Esophagus squamous epithelium (tissue), 5 donors: ENCODE results near the gene TESK2. TPM values are rescaled to one million over a fixed set of nuclear protein-coding genes. Genes with fewer than 3 reads are reported as not detected.
"Not testable (repeated sequence)": the region's sequence is repeated elsewhere in the genome, so short reads cannot be mapped to it uniquely, and the experiment has no call there.

ENCODE experiments used
- DNase-seq: peaks from one replicate; lab custom pipeline; 2025; lab: John Stamatoyannopoulos, UW
- H3K27ac ChIP-seq, 4 donors: fragments of 200-600 bp; sonication (generic); one replicate each; pipeline ENCODE4 v1.5.1; 2016 to 2019; ENCODE audit warnings: mild to moderate bottlenecking in 1 of 4
- H3K27me3 ChIP-seq, 4 donors: fragments of 200-600 bp; sonication (generic); 1 replicate in 3 of 4; 2 replicates in 1 of 4; pipeline versions ENCODE4 v1.5.1 to v1.6.0; 2017 to 2021; ENCODE audit warnings: antibody characterized with exemption in 1 of 4
- H3K36me3 ChIP-seq, 3 donors: fragments of 200-600 bp; sonication (generic); one replicate each; pipeline ENCODE4 v1.5.1; 2016 to 2019
- H3K4me1 ChIP-seq, 3 donors: fragments of 200-600 bp; sonication (generic); one replicate each; pipeline ENCODE4 v1.5.1; 2017 to 2019
- H3K4me3 ChIP-seq, 4 donors: fragments of 200-600 bp; sonication (generic); 1 replicate in 3 of 4; 2 replicates in 1 of 4; pipeline ENCODE4 v1.5.1; 2016 to 2019; ENCODE audit warnings: mild to moderate bottlenecking in 2 of 4, moderate library complexity in 1 of 4
- H3K9me3 ChIP-seq, 3 donors: fragments of 200-600 bp; sonication (generic); one replicate each; pipeline ENCODE4 v1.5.1; 2016 to 2019
- POLR2A ChIP-seq, 4 donors: fragments of 450-650 bp; IDR thresholded peaks; one replicate each; pipeline ENCODE4 v1.6.1; 2017; ENCODE audit warnings: antibody characterized with exemption in 4 of 4, mild to moderate bottlenecking in 4 of 4, moderate library complexity in 3 of 4
- WGBS, 2 donors: methylation state at CpG; one replicate each; pipeline ENCODE4 v1.1.5; 2018; 5-methylcytosine and 5-hydroxymethylcytosine counted together
- intact Hi-C: fragments of 100-400 bp; cut with DNase I; formaldehyde crosslinking; loops from one replicate; pipeline ENCODE4 v1.15.0; 2022
- total RNA-seq, 4 donors: library from RNA; depleted of rRNA; stranded (reverse); fragments of >200 nt; gene quantifications; one replicate each; pipeline ENCODE4 v1.1.0, GENCODE V29; 2016
- TF ChIP-seq, protein P1 (sequence below), 6 experiments: fragments of 450-650 bp in 4 of 6; fragments of 200-600 bp in 2 of 6; sonication (generic) in 2 of 6; IDR thresholded peaks; one replicate each; pipeline ENCODE4 v1.5.1; 2016 to 2019; ENCODE audit warnings: antibody characterized with exemption in 6 of 6, mild to moderate bottlenecking in 4 of 6, moderate library complexity in 4 of 6
- donor health status: DM: yes; HTN: yes; CAD: no.

The TESK2 gene
- total RNA-seq, 4 donors from 2014 or later: 4.2 to 8.4 (median 5.9) TPM

DNA sequence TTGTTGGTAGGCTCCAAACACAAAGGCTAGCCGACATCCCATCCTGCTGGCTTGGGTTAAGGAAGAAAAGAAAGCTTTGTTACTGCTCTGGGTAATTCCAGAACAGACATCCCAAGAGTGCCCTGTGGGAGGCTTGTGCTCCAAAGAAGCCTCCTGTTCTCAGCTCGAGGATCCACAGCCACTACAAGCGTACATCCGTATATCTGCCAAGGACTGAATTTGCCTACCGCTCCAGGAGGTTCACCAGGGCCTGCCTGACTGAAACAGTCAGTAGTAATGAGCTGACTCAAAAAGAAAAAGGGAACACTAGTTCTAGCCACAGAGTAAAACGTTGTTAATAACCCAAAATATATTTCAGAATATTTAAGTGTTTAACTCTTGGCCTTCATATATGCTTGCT is 125.9 kb downstream of the TESK2 start:
- intact Hi-C loops: no loop called here
- Histone ChIP-seq H3K9me3 (no peaks in the 10 kb centered on the region), H3K36me3 (no peaks in the 10 kb centered on the region), H3K4me1 (peaks cover 8 to 19% (median 10%) of the 10 kb centered on the region in 3 donors), H3K27ac (no peak overlapping the region), H3K4me3 (no peak overlapping the region), H3K27me3 (no peaks in the 10 kb centered on the region)
- no peak for DNase-seq
- TF ChIP-seq, protein P1, sequence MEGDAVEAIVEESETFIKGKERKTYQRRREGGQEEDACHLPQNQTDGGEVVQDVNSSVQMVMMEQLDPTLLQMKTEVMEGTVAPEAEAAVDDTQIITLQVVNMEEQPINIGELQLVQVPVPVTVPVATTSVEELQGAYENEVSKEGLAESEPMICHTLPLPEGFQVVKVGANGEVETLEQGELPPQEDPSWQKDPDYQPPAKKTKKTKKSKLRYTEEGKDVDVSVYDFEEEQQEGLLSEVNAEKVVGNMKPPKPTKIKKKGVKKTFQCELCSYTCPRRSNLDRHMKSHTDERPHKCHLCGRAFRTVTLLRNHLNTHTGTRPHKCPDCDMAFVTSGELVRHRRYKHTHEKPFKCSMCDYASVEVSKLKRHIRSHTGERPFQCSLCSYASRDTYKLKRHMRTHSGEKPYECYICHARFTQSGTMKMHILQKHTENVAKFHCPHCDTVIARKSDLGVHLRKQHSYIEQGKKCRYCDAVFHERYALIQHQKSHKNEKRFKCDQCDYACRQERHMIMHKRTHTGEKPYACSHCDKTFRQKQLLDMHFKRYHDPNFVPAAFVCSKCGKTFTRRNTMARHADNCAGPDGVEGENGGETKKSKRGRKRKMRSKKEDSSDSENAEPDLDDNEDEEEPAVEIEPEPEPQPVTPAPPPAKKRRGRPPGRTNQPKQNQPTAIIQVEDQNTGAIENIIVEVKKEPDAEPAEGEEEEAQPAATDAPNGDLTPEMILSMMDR (IDR thresholded peaks at IDR 0.05): no peak
- TF ChIP-seq POLR2A (IDR thresholded peaks at IDR 0.05): no peak
- 87 to 88% methylated on average over 6 of the region's 6 CpGs for WGBS, 2 donors

DNA sequence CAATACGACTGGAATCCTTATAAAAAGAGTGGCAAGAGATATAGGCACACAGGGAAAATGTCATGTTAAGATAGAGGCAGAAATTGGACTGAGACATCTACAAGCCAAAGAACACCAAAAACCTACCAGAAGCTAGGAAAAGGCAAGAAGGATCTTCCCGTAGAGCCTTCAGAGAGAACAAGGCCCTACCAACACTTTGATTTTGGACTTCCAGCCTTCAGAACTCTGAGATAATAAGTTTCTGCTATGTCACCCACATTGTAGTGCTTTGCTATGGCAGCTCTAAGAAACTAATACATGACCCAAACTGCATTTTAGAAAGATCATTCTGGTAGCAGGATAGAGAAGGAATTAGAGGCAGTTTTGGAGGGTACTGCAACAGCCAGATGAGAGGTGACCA is 126.7 kb downstream of the TESK2 start:
- no peak overlapping the region for H3K27ac ChIP-seq
- H3K4me1 ChIP-seq: peaks cover 11 to 26% (median 12%) of the 10 kb centered on the region in 3 donors
- DNase-seq: no peak
- TF ChIP-seq POLR2A (IDR thresholded peaks at IDR 0.05): no peak
- no peaks in the 10 kb centered on the region for H3K9me3 ChIP-seq
- no peak overlapping the region for H3K4me3 ChIP-seq
- 93 to 94% methylated on average over 2 of the region's 2 CpGs for WGBS, 2 donors
- H3K27me3 ChIP-seq: no peaks in the 10 kb centered on the region
- H3K36me3 ChIP-seq: no peaks in the 10 kb centered on the region
- intact Hi-C loops: no loop called here

DNA sequence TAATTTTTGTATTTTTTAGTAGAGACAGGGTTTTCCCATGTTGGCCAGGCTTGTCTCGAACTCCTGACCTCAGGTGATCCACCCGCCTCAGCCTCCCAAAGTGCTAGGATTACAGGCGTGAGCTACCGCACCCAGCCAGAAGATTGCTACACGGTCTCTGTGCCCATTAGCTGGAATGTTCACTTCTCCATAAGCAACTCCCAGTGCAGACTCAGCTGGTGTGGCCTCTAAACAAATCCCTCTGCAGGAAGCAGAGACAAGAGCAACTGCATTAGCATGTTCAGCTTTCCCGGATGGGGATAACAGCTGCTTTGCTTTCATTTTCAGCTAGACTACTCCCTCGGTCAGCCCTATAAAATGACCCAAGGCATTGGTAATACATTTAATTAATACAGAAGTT is 130.0 kb downstream of the TESK2 start:
- H3K36me3 ChIP-seq, DNase-seq, H3K9me3 ChIP-seq, H3K27me3 ChIP-seq, intact Hi-C loops: not testable (repeated sequence)
- Histone ChIP-seq H3K4me1 (peaks cover 14 to 36% (median 17%) of the 10 kb centered on the region in 3 donors), H3K27ac (peak overlapping the region; percentile 71 to 87 (median 86)), H3K4me3 (peak overlapping the region in 3 of 4 donors; percentile 13 to 26 (median 13))
- TF ChIP-seq, protein P1 (IDR thresholded peaks at IDR 0.05): peak in 3 of 6 experiments; percentile 29 to 35 (median 31)
- WGBS, 2 donors: 9 to 19% methylated on average over 7 of the region's 7 CpGs

DNA sequence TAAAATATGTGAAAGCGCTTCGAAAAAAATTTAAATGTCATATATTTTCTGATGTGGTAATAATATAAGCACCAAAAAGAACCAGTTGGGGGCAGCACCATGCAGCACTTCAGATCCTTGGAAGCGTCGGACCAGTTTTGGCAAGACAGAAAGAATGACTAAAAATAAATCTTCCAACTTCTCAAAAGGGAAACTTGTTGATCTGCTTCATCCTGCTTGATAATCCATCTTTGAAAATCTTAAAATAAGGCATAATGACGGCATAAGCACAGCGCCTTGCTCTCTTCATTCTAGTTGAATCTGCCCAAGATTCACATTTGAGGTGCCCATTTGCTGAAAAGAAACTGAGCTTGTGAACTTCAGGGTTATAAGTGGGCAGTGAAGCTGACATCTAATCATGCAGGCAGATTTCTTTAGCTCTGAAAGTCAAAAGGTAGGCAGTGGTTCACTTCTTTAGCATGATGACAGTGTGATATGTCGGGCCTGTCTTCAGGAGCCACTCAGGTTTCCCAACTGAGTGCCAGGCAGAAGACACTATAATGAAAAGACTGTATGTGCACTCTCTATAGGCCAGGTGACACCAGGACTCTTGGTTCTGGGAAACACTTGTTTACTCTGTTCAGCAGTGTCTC is 131.0 kb downstream of the TESK2 start:
- peaks cover 14 to 46% (median 17%) of the 10 kb centered on the region in 3 donors for H3K4me1 ChIP-seq
- intact Hi-C loops: loop anchor here (2.0 kb wide), 1 partner anchor 133 kb away; no protein-coding TSS in a partner anchor
- H3K9me3 ChIP-seq: no peaks in the 10 kb centered on the region
- WGBS, 2 donors: 10% methylated on average over 7 of the region's 7 CpGs
- H3K27me3 ChIP-seq: no peaks in the 10 kb centered on the region
- no peak for DNase-seq
- TF ChIP-seq POLR2A (IDR thresholded peaks at IDR 0.05): no peak
- TF ChIP-seq, protein P1 (IDR thresholded peaks at IDR 0.05): peak; percentile 54 to 82 (median 71)
- peak overlapping the region; percentile 71 to 87 (median 86) for H3K27ac ChIP-seq
- peak overlapping the region in 1 of 4 donors; percentile 25 for H3K4me3 ChIP-seq
- H3K36me3 ChIP-seq: no peaks in the 10 kb centered on the region

DNA sequence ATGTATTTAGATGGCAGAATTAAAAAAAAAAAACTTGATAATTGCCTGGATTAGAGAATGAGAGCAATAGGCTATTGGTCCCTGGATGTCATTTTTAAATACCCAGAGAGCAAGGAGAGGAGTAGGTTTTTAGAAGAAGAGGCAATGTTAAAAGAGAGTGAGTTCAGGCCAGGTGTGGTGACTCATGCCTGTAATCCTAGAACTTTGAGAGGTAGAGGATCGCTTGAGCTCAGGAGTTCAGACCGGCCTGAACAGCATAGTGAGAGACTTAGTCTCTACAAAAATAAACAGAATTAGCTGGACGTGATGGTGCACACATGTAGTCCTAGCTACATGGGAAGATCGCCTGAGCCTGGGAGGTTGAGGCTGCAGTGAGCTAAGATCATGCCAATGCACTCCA is 134.8 kb downstream of the TESK2 start:
- TF ChIP-seq, protein P1 (IDR thresholded peaks at IDR 0.05): no peak
- TF ChIP-seq POLR2A (IDR thresholded peaks at IDR 0.05): no peak
- H3K4me1 ChIP-seq: peaks cover 14 to 40% (median 17%) of the 10 kb centered on the region in 3 donors
- H3K27ac ChIP-seq: peak overlapping the region in 1 of 4 donors; percentile 53
- peaks cover 0 to 15% (median 0%) of the 10 kb centered on the region in 3 donors for H3K36me3 ChIP-seq
- WGBS, 2 donors: 27 to 38% methylated on average over 4 of the region's 4 CpGs
- H3K9me3 ChIP-seq: no peaks in the 10 kb centered on the region
- DNase-seq: no peak
- intact Hi-C loops: no loop called here
- H3K27me3 ChIP-seq: no peaks in the 10 kb centered on the region
- H3K4me3 ChIP-seq: no peak overlapping the region
